Activated CD8-positive, alpha-beta T cell treated with anti-CD3 and anti-CD28 coated beads for 36 hours (primary cell): ENCODE data around the gene RPP25L. TPM values are rescaled to one million over a fixed set of nuclear protein-coding genes. Genes with fewer than 3 reads are reported as not detected.

Source experiments
- ATAC-seq: fragments of 200-7000 bp; cut with Tn5 transposase; one replicate; pipeline ENCODE4 v1.10.0; 2021; ENCODE audit warnings: mild to moderate bottlenecking, moderate library complexity
- CTCF ChIA-PET: fragments of 350-600 bp; sonication (Branson Sonifier 250); formaldehyde crosslinking; loops from one replicate; lab custom pipeline; 2021; ENCODE audit warnings: antibody characterized with exemption; lab: Charles Lee
- POLR2A ChIA-PET: fragments of 350-600 bp; sonication (Branson Sonifier 250); formaldehyde crosslinking; loops from one replicate; lab custom pipeline; 2021; ENCODE audit warnings: antibody characterized with exemption; lab: Charles Lee
- DNase-seq: peaks from one replicate; pipeline ENCODE4 v3.0.0-alpha.2; 2020
- H3K27ac Mint-ChIP-seq: one replicate; pipeline ENCODE4 v1.8.0; 2021; ENCODE audit warnings: mild to moderate bottlenecking, mixed read lengths
- H3K27me3 Mint-ChIP-seq: one replicate; pipeline ENCODE4 v1.8.0; 2021; ENCODE audit warnings: mixed read lengths
- H3K36me3 Mint-ChIP-seq: one replicate; pipeline ENCODE4 v1.8.0; 2021; ENCODE audit warnings: low read depth, mixed read lengths
- H3K4me1 Mint-ChIP-seq: one replicate; pipeline ENCODE4 v1.8.0; 2021; ENCODE audit warnings: low read depth, mixed read lengths
- H3K4me3 Mint-ChIP-seq: one replicate; pipeline ENCODE4 v1.8.0; 2021; ENCODE audit warnings: mild to moderate bottlenecking, moderate library complexity, mixed read lengths
- H3K9me3 Mint-ChIP-seq: one replicate; pipeline ENCODE4 v1.8.0; 2021; ENCODE audit warnings: mixed read lengths
- intact Hi-C: fragments of 100-400 bp; cut with micrococcal nuclease; formaldehyde crosslinking; loops from one replicate; pipeline ENCODE4 v1.10.0; 2022
- total RNA-seq, 2 experiments: library from RNA; stranded (reverse); gene quantifications; one replicate each; pipeline ENCODE4 v1.2.3, GENCODE V29; 2021
- TF ChIP-seq, protein P1 (sequence below): fragments of 200-600 bp; IDR thresholded peaks from one replicate; pipeline ENCODE4 v1.8.0; 2022; ENCODE audit warnings: antibody characterized with exemption, mild to moderate bottlenecking

The RPP25L gene
- total RNA-seq, 2 experiments from 2014 or later: 37.9 to 38.7 TPM

GRCh38 chr9:34574571-34574970, 37.3 kb downstream of the RPP25L start:
- ATAC-seq: no peak
- intact Hi-C loops: no loop called here
- no peaks in the 10 kb centered on the region for H3K36me3 Mint-ChIP-seq
- peaks cover 37% of the 10 kb centered on the region for H3K27me3 Mint-ChIP-seq
- TF ChIP-seq, protein P1, sequence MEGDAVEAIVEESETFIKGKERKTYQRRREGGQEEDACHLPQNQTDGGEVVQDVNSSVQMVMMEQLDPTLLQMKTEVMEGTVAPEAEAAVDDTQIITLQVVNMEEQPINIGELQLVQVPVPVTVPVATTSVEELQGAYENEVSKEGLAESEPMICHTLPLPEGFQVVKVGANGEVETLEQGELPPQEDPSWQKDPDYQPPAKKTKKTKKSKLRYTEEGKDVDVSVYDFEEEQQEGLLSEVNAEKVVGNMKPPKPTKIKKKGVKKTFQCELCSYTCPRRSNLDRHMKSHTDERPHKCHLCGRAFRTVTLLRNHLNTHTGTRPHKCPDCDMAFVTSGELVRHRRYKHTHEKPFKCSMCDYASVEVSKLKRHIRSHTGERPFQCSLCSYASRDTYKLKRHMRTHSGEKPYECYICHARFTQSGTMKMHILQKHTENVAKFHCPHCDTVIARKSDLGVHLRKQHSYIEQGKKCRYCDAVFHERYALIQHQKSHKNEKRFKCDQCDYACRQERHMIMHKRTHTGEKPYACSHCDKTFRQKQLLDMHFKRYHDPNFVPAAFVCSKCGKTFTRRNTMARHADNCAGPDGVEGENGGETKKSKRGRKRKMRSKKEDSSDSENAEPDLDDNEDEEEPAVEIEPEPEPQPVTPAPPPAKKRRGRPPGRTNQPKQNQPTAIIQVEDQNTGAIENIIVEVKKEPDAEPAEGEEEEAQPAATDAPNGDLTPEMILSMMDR: no peak
- H3K4me1 Mint-ChIP-seq: peaks cover 6% of the 10 kb centered on the region
- H3K9me3 Mint-ChIP-seq: no peaks in the 10 kb centered on the region
- no peak overlapping the region for H3K4me3 Mint-ChIP-seq
- ChIA-PET POLR2A (interaction anchor here (1.5 kb wide), 1 partner anchor 11 kb away, joined by 5 read pairs; no protein-coding TSS in a partner anchor), CTCF (interaction anchor here (2.1 kb wide), 1 partner anchor 17 kb away, joined by 7 read pairs; no protein-coding TSS in a partner anchor)
- no peak for DNase-seq
- H3K27ac Mint-ChIP-seq: no peak overlapping the region

DNA sequence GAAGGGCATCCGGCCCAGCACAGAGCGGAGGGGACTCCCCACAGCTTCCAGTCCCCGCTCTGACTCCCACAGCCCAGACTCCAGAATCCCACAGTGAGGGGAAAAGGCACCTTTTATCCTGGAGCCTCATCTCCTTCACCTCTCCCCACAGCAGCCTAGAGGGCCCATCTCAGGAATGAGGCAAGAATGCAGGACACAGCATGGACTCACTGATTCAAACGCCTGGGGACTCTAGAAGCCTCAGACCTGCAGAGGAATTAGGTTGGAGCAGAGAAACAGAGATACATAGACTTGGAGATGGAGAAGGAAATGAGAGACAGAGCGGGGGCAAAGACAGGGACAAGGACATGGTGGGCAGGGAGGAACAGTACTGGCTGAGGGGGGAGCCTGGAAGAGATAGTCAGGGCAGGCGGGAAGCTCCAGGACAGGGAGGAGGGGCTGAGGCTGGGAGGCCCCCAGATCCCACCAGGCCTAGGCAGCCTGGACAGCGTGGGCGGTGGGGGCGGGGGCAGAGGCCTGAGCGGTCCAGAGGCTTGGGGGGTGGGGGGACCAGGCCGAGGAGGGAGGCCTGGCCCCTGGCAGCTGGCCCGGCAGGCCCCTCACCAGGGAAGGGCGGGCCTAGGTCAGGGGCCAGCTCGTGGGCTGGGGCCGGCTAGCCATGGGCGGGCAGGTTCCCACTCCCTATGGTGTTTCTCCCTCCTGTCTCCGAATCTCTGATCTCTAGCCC, 38.1 kb downstream of the RPP25L start:
- DNase-seq (no peak), ATAC-seq (no peak)
- Mint-ChIP-seq H3K9me3 (no peaks in the 10 kb centered on the region), H3K4me1 (peaks cover 6% of the 10 kb centered on the region), H3K4me3 (no peak overlapping the region), H3K27me3 (peaks cover 31% of the 10 kb centered on the region), H3K36me3 (no peaks in the 10 kb centered on the region), H3K27ac (no peak overlapping the region)
- ChIA-PET CTCF (no interaction called here), POLR2A (interaction anchor here (1.5 kb wide), 1 partner anchor 10 kb away, joined by 5 read pairs; no protein-coding TSS in a partner anchor)
- TF ChIP-seq, protein P1: no peak
- intact Hi-C loops: no loop called here

- CTCF ChIA-PET: no interaction called here
- intact Hi-C loops: no loop called here
- H3K9me3 Mint-ChIP-seq: no peaks in the 10 kb centered on the region
- peaks cover 26% of the 10 kb centered on the region for H3K27me3 Mint-ChIP-seq
- H3K27ac Mint-ChIP-seq: no peak overlapping the region
- no peak overlapping the region for H3K4me3 Mint-ChIP-seq
- peaks cover 6% of the 10 kb centered on the region for H3K4me1 Mint-ChIP-seq
- ATAC-seq (peak; percentile 27), DNase-seq (no peak)
- TF ChIP-seq, protein P1: no peak
- POLR2A ChIA-PET: no interaction called here
- no peaks in the 10 kb centered on the region for H3K36me3 Mint-ChIP-seq
Observed at GRCh38 chr9:34572628-34573027, 39.3 kb downstream of the RPP25L start.

- no peak overlapping the region for H3K27ac Mint-ChIP-seq
- TF ChIP-seq, protein P1: no peak
- H3K27me3 Mint-ChIP-seq: peaks cover 21% of the 10 kb centered on the region
- ChIA-PET POLR2A (no interaction called here), CTCF (no interaction called here)
- H3K36me3 Mint-ChIP-seq: no peaks in the 10 kb centered on the region
- H3K4me1 Mint-ChIP-seq: peaks cover under 1% of the 10 kb centered on the region
- no peaks in the 10 kb centered on the region for H3K9me3 Mint-ChIP-seq
- DNase-seq: no peak
- H3K4me3 Mint-ChIP-seq: no peak overlapping the region
- intact Hi-C loops: no loop called here
- no peak for ATAC-seq
Observed at GRCh38 chr9:34572092-34572491, 39.8 kb downstream of the RPP25L start.

DNA sequence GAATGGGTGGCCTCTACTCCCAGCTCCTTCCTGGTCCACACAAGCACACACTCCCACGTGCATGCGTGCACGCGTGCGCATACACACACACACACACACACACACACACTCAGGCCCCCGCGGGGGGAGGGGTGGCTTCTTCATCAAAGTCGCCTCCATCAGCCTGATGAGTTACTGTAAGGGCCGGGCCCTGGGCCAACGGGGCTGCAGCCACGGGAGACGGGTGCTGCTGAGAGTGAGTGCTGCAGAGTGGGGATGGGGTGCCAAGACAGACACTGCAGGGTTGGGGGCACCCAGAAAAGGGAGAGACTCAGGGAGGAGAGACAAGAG, 40.5 kb downstream of the RPP25L start:
- Mint-ChIP-seq H3K4me3 (no peak overlapping the region), H3K9me3 (no peaks in the 10 kb centered on the region), H3K36me3 (no peaks in the 10 kb centered on the region), H3K27ac (no peak overlapping the region), H3K27me3 (peaks cover 23% of the 10 kb centered on the region), H3K4me1 (no peaks in the 10 kb centered on the region)
- TF ChIP-seq, protein P1: no peak
- ATAC-seq (no peak), DNase-seq (no peak)
- ChIA-PET CTCF (interaction anchor here (1.7 kb wide), 2 partner anchors 9 to 20 kb away, joined by 5 to 8 read pairs; no protein-coding TSS in a partner anchor), POLR2A (no interaction called here)
- intact Hi-C loops: no loop called here
